K562 (cell line): ENCODE data around the gene NIPAL3. TPM values are rescaled to one million over a fixed set of nuclear protein-coding genes. Genes with fewer than 3 reads are reported as not detected.
A peak's percentile ranks its signal among the peaks of the same experiment; 100 is the strongest.

ENCODE experiments used
- ATAC-seq: fragments of 200-7000 bp; cut with Tn5 transposase; 3 replicates; pipeline ENCODE4 v1.9.1; 2020; ENCODE audit warnings: moderate library complexity
- BruUV-seq: library from RNA; stranded (reverse); fragments of 400-500 nt; replicated peaks from 2 replicates; lab custom pipeline; 2021; lab: Mats Ljungman, UMichigan
- CTCF ChIA-PET: fragments of 300-600 bp; formaldehyde crosslinking; extraction: SDS; loops from one replicate; lab custom pipeline; 2021; ENCODE audit warnings: low intra/inter-chr PET ratio; lab: Yijun Ruan, JAX
- POLR2A ChIA-PET: fragments of 300-600, 350-650 bp; sonication (Branson Sonifier 250); formaldehyde crosslinking; extraction: SDS; loops from one replicate; lab custom pipeline; 2021; ENCODE audit warnings: antibody characterized with exemption, inconsistent platforms; lab: Yijun Ruan, JAX
- DNase-seq, 4 experiments: peaks; one replicate each; pipeline versions ENCODE4 v3.0.0 to v3.0.0-alpha.2; 2011 to 2018; ENCODE audit warnings: low spot score in 3 of 4, mixed read lengths in 3 of 4; ENCODE audit errors: extremely low read depth in 1 of 4
- FAIRE-seq: peaks from 2 replicates; lab custom pipeline; 2011; peaks lifted over from hg19 to GRCh38; lab: Jason Lieb, UNC
- H2AFZ ChIP-seq: 2 replicates; pipeline ENCODE4 v1.6.0; 2011; ENCODE audit warnings: low read depth, low read length, control low read depth, inconsistent platforms
- H3K27ac ChIP-seq: fragments of 200-600 bp; 3 replicates; pipeline ENCODE4 v1.8.0; 2011; ENCODE audit warnings: low read depth, mild to moderate bottlenecking, control low read depth, inconsistent platforms, low read length, moderate library complexity, mixed read lengths; ENCODE audit errors: extremely low read depth
- H3K27me3 ChIP-seq, 2 experiments: fragments of 300-600 bp in 1 of 2; 2 replicates in 1 of 2; 3 replicates in 1 of 2; pipeline versions ENCODE4 v1.6.0 to v1.8.0; 2011; ENCODE audit warnings: inconsistent platforms in 2 of 2, low read length in 2 of 2, mild to moderate bottlenecking in 1 of 2, mixed read lengths in 1 of 2, moderate library complexity in 1 of 2; ENCODE audit not compliant: control insufficient read depth in 2 of 2, insufficient read depth in 2 of 2
- H3K36me3 ChIP-seq: fragments of 300-600 bp; 3 replicates; pipeline ENCODE4 v1.8.0; 2011; ENCODE audit warnings: mild to moderate bottlenecking, low read length, inconsistent platforms; ENCODE audit not compliant: control insufficient read depth, insufficient read depth
- H3K4me1 ChIP-seq, 2 experiments: fragments of 200-600 bp in 1 of 2; replicated peaks in 1 of 2; 2 replicates in 1 of 2; 3 replicates in 1 of 2; pipeline versions ENCODE4 v1.5.1 to v1.8.0; 2011; ENCODE audit warnings: inconsistent platforms in 2 of 2, low read length in 2 of 2, mild to moderate bottlenecking in 1 of 2, mixed read lengths in 1 of 2, moderate library complexity in 1 of 2; ENCODE audit not compliant: control insufficient read depth in 2 of 2, insufficient read depth in 2 of 2
- H3K4me2 ChIP-seq: 2 replicates; pipeline ENCODE4 v1.6.1; 2011; ENCODE audit warnings: low read length, control low read depth, inconsistent platforms, mixed read lengths; ENCODE audit not compliant: insufficient read depth
- H3K4me3 ChIP-seq: fragments of 200-600 bp; sonication (generic), shearing (Covaris generic); 2 replicates; pipeline ENCODE4 v1.5.1; 2016; ENCODE audit warnings: control low read depth, inconsistent platforms
- H3K79me2 ChIP-seq: fragments of 200-600 bp; 3 replicates; pipeline ENCODE4 v1.8.0; 2011; ENCODE audit warnings: low read length, inconsistent platforms; ENCODE audit not compliant: control insufficient read depth, insufficient read depth
- H3K9ac ChIP-seq, 2 experiments: 2 replicates each; pipeline versions ENCODE4 v1.6.0 to v1.6.1; 2011; ENCODE audit warnings: low read depth in 2 of 2, low read length in 2 of 2, control low read depth in 1 of 2, inconsistent platforms in 1 of 2, mild to moderate bottlenecking in 1 of 2, mixed read lengths in 1 of 2; ENCODE audit not compliant: insufficient read depth in 1 of 2
- H3K9me1 ChIP-seq: one replicate; pipeline ENCODE4 v1.6.0; 2011; ENCODE audit warnings: inconsistent platforms, mild to moderate bottlenecking, low read length, moderate library complexity; ENCODE audit not compliant: control insufficient read depth, insufficient read depth
- H3K9me3 ChIP-seq: replicated peaks from 2 replicates; pipeline ENCODE4 v1.5.1; 2011; ENCODE audit warnings: low read depth, low read length, inconsistent platforms; ENCODE audit not compliant: control insufficient read depth, insufficient read depth
- H4K20me1 ChIP-seq: replicated peaks from 2 replicates; pipeline ENCODE4 v1.6.1; 2011; ENCODE audit warnings: low read length, inconsistent platforms, mixed read lengths; ENCODE audit not compliant: control insufficient read depth, insufficient read depth
- BHLHE40 ChIP-seq: IDR thresholded peaks from 2 replicates; pipeline ENCODE4 v1.6.1; 2011; ENCODE audit warnings: low read length, improper control_type of control experiment
- CHD2 ChIP-seq: IDR thresholded peaks from 2 replicates; pipeline ENCODE4 v1.6.1; 2011; ENCODE audit warnings: low read depth, low read length
- CREB3 ChIP-seq: fragments of 450-650 bp; conservative IDR thresholded peaks from 2 replicates; pipeline ENCODE4 v1.6.1; 2016; ENCODE audit warnings: missing genetic modification characterization, low read depth, mild to moderate bottlenecking, missing compliant biosample characterization, moderate library complexity
- ELF4 ChIP-seq: fragments of 450-650 bp; formaldehyde crosslinking; IDR thresholded peaks from 2 replicates; pipeline ENCODE4 v1.4.0; 2022; ENCODE audit warnings: missing genetic modification characterization
- HNRNPL ChIP-seq: fragments of 200-400 bp; formaldehyde crosslinking; IDR thresholded peaks from 2 replicates; pipeline ENCODE4 v1.6.1; 2017; ENCODE audit warnings: low read depth, mild to moderate bottlenecking, low read length
- NRF1 ChIP-seq, 2 experiments: fragments of 450-650 bp; IDR thresholded peaks in 1 of 2; conservative IDR thresholded peaks in 1 of 2; 2 replicates each; pipeline ENCODE4 v1.6.1; 2014; ENCODE audit warnings: mild to moderate bottlenecking in 2 of 2
- RB1 ChIP-seq: fragments of 450-650 bp; IDR thresholded peaks from 2 replicates; pipeline ENCODE4 v1.6.1; 2017; ENCODE audit warnings: low read depth, mild to moderate bottlenecking
- TOE1 ChIP-seq, 2 experiments: fragments of 450-650 bp in 1 of 2; sonication (generic) in 1 of 2; formaldehyde crosslinking in 1 of 2; IDR thresholded peaks; 2 replicates each; pipeline versions ENCODE4 v1.7.1 to v1.8.0; 2016 to 2022; ENCODE audit warnings: borderline replicate concordance in 2 of 2, mild to moderate bottlenecking in 2 of 2, antibody characterized with exemption in 1 of 2, inconsistent platforms in 1 of 2, low read depth in 1 of 2, missing genetic modification reagents in 1 of 2, moderate library complexity in 1 of 2
- TSC22D4 ChIP-seq: fragments of 450-650 bp; IDR thresholded peaks from 2 replicates; pipeline ENCODE4 v1.6.1; 2016; ENCODE audit warnings: missing genetic modification characterization, missing biosample characterization, control low read depth
- USF1 ChIP-seq: sonication (generic); formaldehyde crosslinking; IDR thresholded peaks from 2 replicates; pipeline ENCODE4 v1.9.0; 2022; ENCODE audit warnings: mild to moderate bottlenecking, missing genetic modification reagents
- ZNF174 ChIP-seq: fragments of 250-450 bp; sonication (Bioruptor Pico); IDR thresholded peaks from 2 replicates; pipeline ENCODE4 v1.4.0; 2020; ENCODE audit warnings: mild to moderate bottlenecking
- ZNF444 ChIP-seq: fragments of 250-450 bp; sonication (Bioruptor Pico); IDR thresholded peaks from 2 replicates; pipeline ENCODE4 v1.4.0; 2020; ENCODE audit warnings: mild to moderate bottlenecking, moderate library complexity
- ZNF445 ChIP-seq: fragments of 250-450 bp; sonication (Bioruptor Pico); IDR thresholded peaks from 2 replicates; pipeline ENCODE4 v1.4.0; 2020; ENCODE audit warnings: low read depth, mild to moderate bottlenecking, moderate library complexity
- ZNF696 ChIP-seq: fragments of 250-450 bp; sonication (Bioruptor Pico); conservative IDR thresholded peaks from 2 replicates; pipeline ENCODE4 v1.4.0; 2020; ENCODE audit warnings: mild to moderate bottlenecking, moderate library complexity
- ZNF75A ChIP-seq: fragments of 450-650 bp; formaldehyde crosslinking; IDR thresholded peaks from 2 replicates; pipeline ENCODE4 v1.4.0; 2020; ENCODE audit warnings: mild to moderate bottlenecking
- ZNF76 ChIP-seq: fragments of 250-450 bp; sonication (Bioruptor Pico); IDR thresholded peaks from 2 replicates; pipeline ENCODE4 v1.4.0; 2020; ENCODE audit warnings: mild to moderate bottlenecking, moderate library complexity, borderline replicate concordance
- WGBS: fragments of 100-300 bp; shearing (Covaris generic); methylation state at CpG from one replicate; pipeline ENCODE4 v1.1.6; 2016; ENCODE audit warnings: low coverage, mixed read lengths; ENCODE audit not compliant: insufficient coverage; ENCODE audit errors: missing lambda C conversion rate; 5-methylcytosine and 5-hydroxymethylcytosine counted together
- in situ Hi-C: fragments of 300-500 bp; cut with MboI; formaldehyde crosslinking; loops from 4 replicates; pipeline ENCODE4 v1.15.0; 2018; ENCODE audit warnings: inconsistent platforms, mixed read lengths
- intact Hi-C: fragments of 100-400 bp; cut with micrococcal nuclease; formaldehyde crosslinking; loops from 2 replicates; pipeline ENCODE4 v1.14.2; 2022
- polyA plus RNA-seq, 8 experiments: library from polyadenylated mRNA; depleted of rRNA in 4 of 8; stranded (reverse) in 5 of 8; unstranded in 3 of 8; fragments of >200 nt; fragmentation: Nextera tagmentation in 2 of 8; fragmentation: Illumina TruSeq in 1 of 8; extraction: Ambion mirVana in 2 of 8; extraction: Trizol in 1 of 8; gene quantifications; 2 replicates each; pipeline versions ENCODE4 v1.2.1 to v1.2.3, GENCODE V29; 2011 to 2014; ENCODE audit warnings: inconsistent platforms in 1 of 8, missing spikeins in 1 of 8
- total RNA-seq, 7 experiments: library from RNA; depleted of rRNA in 6 of 7; stranded (reverse); fragments of >200 nt in 6 of 7; fragmentation: Illumina TruSeq in 2 of 7; extraction: Trizol in 2 of 7; gene quantifications; 2 replicates each; pipeline versions ENCODE4 v1.2.1 to v1.2.3, GENCODE V29; 2011 to 2021; ENCODE audit warnings: low replicate concordance in 1 of 7
- TF ChIP-seq, protein P1 (sequence below): sonication (generic); formaldehyde crosslinking; IDR thresholded peaks from 2 replicates; pipeline ENCODE4 v1.5.0; 2020; ENCODE audit warnings: missing genetic modification reagents

The NIPAL3 gene
- total and polyA plus RNA-seq, 9 of the 15 experiments (the other 6 are each of a cell fraction or from before 2014, with no cell fraction given) = 10.5 to 26.3 (median 16.0) TPM

- peak; percentile 63 to 89 (median 72) for DNase-seq
- in situ Hi-C loops = no loop called here
- Histone ChIP-seq H3K9me3 (no peaks in the 10 kb centered on the region), H3K36me3 (peaks cover 35% of the 10 kb centered on the region; the same call in 2 of the 3 replicates), H2AFZ (peak overlapping the region; percentile 25), H4K20me1 (peaks cover 4% of the 10 kb centered on the region; the same call in 1 of the 2 replicates), H3K9me1 (no peaks in the 10 kb centered on the region), H3K27me3 (no peaks in the 10 kb centered on the region), H3K4me2 (peak overlapping the region; percentile 88), H3K79me2 (peaks cover 31% of the 10 kb centered on the region), H3K4me3 (no peak overlapping the region), H3K4me1 (peaks cover 38 to 48% of the 10 kb centered on the region in 2 experiments), H3K9ac (peak overlapping the region; percentile 61), H3K27ac (peak overlapping the region; percentile 54)
- ChIA-PET POLR2A (interaction anchor here (0.6 to 1.6 kb wide), 11 partner anchors 9 to 358 kb away, joined by 3 to 6 read pairs (median 4); partner anchors contain the start of gene RCAN3), CTCF (no interaction called here)
- intact Hi-C loops = loop anchor here (5.0 kb wide), 2 partner anchors 83 to 108 kb away; partner anchors contain the start of gene RCAN3
- BruUV-seq = no TSS peak
- peak; percentile 85 for FAIRE-seq
- WGBS = 25% methylated on average over 14 of the region's 14 CpGs
- peak; percentile 63 for ATAC-seq
- TF ChIP-seq CHD2 = no peak
- TF ChIP-seq ZNF696 (CRISPR knock-in tag) = no peak
- TF ChIP-seq RB1 = no peak
- TF ChIP-seq, protein P1, sequence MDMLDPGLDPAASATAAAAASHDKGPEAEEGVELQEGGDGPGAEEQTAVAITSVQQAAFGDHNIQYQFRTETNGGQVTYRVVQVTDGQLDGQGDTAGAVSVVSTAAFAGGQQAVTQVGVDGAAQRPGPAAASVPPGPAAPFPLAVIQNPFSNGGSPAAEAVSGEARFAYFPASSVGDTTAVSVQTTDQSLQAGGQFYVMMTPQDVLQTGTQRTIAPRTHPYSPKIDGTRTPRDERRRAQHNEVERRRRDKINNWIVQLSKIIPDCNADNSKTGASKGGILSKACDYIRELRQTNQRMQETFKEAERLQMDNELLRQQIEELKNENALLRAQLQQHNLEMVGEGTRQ (CRISPR knock-in tag) = no peak
- no peak for TF ChIP-seq ZNF76 (CRISPR knock-in tag)
- TF ChIP-seq ELF4 (CRISPR knock-in tag) = no peak
- 0 out of 2 replicates have a peak, but pooled peaks have one; percentile 30 for TF ChIP-seq USF1 (CRISPR knock-in tag)
- TF ChIP-seq ZNF75A (CRISPR knock-in tag) = no peak
- no peak for TF ChIP-seq ZNF444 (CRISPR knock-in tag)
- TF ChIP-seq BHLHE40 = 0 out of 2 replicates have a peak, but pooled peaks have one; percentile 14
- no peak for TF ChIP-seq CREB3 (tag)
- TF ChIP-seq TSC22D4 (tag) = 0 out of 2 replicates have a peak, but pooled peaks have one; percentile 42
- no peak for TF ChIP-seq ZNF174 (CRISPR knock-in tag)
- TF ChIP-seq NRF1 (conservative IDR thresholded peaks at IDR 0.05 in 1 of 2, IDR thresholded peaks at IDR 0.05 in 1 of 2) = peak; percentile 47 to 56
- no peak for TF ChIP-seq TOE1 (IDR thresholded peaks at IDR 0.05; ENCODE audit: borderline replicate concordance)
- TF ChIP-seq TOE1 (CRISPR knock-in tag; IDR thresholded peaks at IDR 0.05; ENCODE audit: borderline replicate concordance, low read depth) = no peak
- no peak for TF ChIP-seq HNRNPL
- TF ChIP-seq ZNF445 = no peak
These were observed 3.5 kb downstream of the NIPAL3 start for GRCh38 chr1:24418898-24419628.
